ENCODE data around the gene MAD2L1BP. TPM values are rescaled to one million over a fixed set of nuclear protein-coding genes. Genes with fewer than 3 reads are reported as not detected.

Gene MAD2L1BP
- total RNA-seq, 4 donors from 2014 or later = 32.2 to 72.0 (median 58.0) TPM

DNA sequence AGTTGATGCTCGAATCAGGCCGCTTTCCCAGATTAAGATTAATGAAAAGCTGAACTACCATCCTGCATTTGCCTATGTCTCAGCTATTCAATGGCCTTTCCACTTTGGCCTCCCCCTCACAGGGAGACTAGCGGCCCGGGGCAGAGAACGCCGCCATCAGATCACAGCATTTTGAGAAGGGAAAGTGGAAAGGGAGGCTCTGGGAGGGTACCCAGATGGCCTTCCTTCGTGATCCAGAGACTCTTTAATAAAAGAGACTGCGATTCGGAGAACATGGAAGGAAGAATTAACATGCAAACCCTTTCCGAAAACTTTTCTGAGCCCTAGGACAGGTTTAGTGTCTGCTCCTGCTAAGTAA lies 51.4 kb downstream of the MAD2L1BP start:
- Histone ChIP-seq H3K36me3 (no peaks in the 10 kb centered on the region), H3K27ac (peak overlapping the region; percentile 61 to 71 (median 67)), H3K4me3 (peak overlapping the region; percentile 59 to 89 (median 67)), H3K9me3 (no peaks in the 10 kb centered on the region), H3K4me1 (peaks cover 4 to 42% (median 9%) of the 10 kb centered on the region in 4 donors), H3K27me3 (no peaks in the 10 kb centered on the region)
- DNase-seq = no peak
- TF ChIP-seq POLR2A (IDR thresholded peaks at IDR 0.05) = no peak
- TF ChIP-seq, protein P1, sequence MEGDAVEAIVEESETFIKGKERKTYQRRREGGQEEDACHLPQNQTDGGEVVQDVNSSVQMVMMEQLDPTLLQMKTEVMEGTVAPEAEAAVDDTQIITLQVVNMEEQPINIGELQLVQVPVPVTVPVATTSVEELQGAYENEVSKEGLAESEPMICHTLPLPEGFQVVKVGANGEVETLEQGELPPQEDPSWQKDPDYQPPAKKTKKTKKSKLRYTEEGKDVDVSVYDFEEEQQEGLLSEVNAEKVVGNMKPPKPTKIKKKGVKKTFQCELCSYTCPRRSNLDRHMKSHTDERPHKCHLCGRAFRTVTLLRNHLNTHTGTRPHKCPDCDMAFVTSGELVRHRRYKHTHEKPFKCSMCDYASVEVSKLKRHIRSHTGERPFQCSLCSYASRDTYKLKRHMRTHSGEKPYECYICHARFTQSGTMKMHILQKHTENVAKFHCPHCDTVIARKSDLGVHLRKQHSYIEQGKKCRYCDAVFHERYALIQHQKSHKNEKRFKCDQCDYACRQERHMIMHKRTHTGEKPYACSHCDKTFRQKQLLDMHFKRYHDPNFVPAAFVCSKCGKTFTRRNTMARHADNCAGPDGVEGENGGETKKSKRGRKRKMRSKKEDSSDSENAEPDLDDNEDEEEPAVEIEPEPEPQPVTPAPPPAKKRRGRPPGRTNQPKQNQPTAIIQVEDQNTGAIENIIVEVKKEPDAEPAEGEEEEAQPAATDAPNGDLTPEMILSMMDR (IDR thresholded peaks at IDR 0.05) = no peak

DNA sequence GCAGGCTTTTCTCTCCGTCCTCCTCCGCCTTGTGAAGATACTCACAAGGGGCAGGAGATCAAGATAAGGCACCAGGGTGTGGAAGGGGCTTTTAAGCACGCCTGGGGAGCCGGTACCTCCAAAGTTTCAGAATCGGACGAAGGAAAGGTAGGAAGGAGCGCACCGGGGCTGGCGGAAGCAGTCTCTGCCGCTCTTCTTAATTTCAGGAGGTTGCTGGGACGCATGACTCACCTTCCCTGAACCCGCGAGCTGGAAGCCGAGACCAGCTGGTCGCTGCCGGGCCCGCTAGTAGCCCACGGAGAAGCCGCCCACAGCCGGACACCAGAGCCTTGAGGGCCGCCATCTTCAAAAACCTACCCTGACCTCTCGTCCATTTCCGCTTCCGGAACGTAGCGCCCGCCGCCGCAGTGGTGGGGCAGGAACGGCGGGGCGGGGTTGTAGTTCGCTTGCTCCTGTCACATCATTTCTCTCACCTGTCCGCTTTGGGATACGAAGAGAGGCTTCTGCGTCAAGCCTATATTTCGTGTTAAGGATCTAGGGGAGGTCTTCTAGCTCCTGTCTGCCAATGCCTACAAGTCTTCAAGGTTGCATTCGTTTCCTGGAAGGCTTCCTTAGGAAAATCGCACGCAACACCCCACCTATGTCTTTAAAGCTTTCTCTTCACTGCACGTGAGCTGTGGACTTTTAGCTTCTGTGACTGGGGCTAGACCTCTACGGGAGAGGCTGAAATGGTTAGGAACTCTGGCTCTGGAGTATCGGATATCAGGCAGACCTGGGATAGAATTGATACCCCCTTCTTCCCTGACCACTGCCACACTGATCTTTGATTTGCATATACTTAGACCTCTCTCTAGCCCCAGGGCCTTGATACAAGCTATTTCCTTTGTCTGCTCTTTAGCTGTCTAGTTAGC lies 52.1 kb downstream of the MAD2L1BP start, which contains the start of gene MRPS18A:
TSS of gene MRPS18A (minus strand) at position 355 of the 911 bp plus-strand sequence. CDS start at position 343, 12 bp downstream.
- Histone ChIP-seq H3K27me3 (no peaks in the 10 kb centered on the region), H3K4me3 (peak within 1 kb of the TSS; percentile 59 to 89 (median 67)), H3K36me3 (no peaks in the 10 kb centered on the region), H3K27ac (peak within 1 kb of the TSS; percentile 61 to 71 (median 67)), H3K9me3 (no peaks in the 10 kb centered on the region), H3K4me1 (peaks cover 4 to 36% (median 9%) of the 10 kb centered on the region in 4 donors)
- TF ChIP-seq POLR2A (IDR thresholded peaks at IDR 0.05) = peak; percentile 9 to 51
- TF ChIP-seq, protein P1 (IDR thresholded peaks at IDR 0.05) = no peak
- DNase-seq = peak; percentile 87 to 94 (median 90)

DNA sequence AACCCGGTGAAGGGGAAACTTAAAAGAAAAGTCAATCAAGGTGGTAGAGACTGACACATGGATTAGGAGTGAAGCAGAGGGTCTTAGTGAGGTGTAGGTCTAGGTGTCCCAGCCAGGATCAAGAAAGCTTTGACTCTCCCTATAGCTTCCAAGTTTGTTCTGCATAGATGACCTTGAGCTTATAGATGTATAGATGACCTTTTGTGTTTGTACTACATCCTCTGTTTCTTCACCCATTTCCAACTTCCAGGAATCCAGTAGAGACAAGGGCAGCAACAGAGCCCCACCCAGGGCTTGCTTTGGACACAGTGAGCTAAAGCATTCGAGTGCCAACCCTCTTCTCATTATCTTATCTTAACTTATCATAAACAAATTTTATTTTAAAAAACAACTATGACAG lies 53.8 kb downstream of the MAD2L1BP start:
- Histone ChIP-seq H3K27me3 (no peaks in the 10 kb centered on the region), H3K9me3 (no peaks in the 10 kb centered on the region), H3K4me3 (no peak overlapping the region), H3K27ac (no peak overlapping the region), H3K4me1 (peaks cover 4 to 18% (median 8%) of the 10 kb centered on the region in 4 donors), H3K36me3 (no peaks in the 10 kb centered on the region)
- DNase-seq = no peak
- TF ChIP-seq, protein P1 (IDR thresholded peaks at IDR 0.05) = no peak
- no peak for TF ChIP-seq POLR2A (IDR thresholded peaks at IDR 0.05)

Other genes with a start within 250 kb of the MAD2L1BP start
- 10 to 100 TPM; 30.3 to 75.2 (median 48.2) TPM for gene ABCC10, start 208.3 kb upstream of the MAD2L1BP start, total RNA-seq
- gene DLK2, start 180.3 kb upstream of the MAD2L1BP start, total RNA-seq = not detected
- gene TJAP1, start 158.3 kb upstream of the MAD2L1BP start, total RNA-seq = 10 to 100 TPM; 21.4 to 58.6 (median 45.7) TPM
- gene LRRC73, start 125.5 kb upstream of the MAD2L1BP start, total RNA-seq = 1 to 10 TPM in 1 of 4 donors, not detected in 3; 3.3 TPM
- 100 to 1,000 TPM in 2 of 4 donors, 10 to 100 TPM in 2; 78.3 to 165 (median 108) TPM for gene YIPF3, start 118.9 kb upstream of the MAD2L1BP start, total RNA-seq
- 10 to 100 TPM in 3 of 4 donors, 1 to 10 TPM in 1; 8.6 to 29.7 (median 16.5) TPM for gene POLR1C, start 118.8 kb upstream of the MAD2L1BP start, total RNA-seq
- 10 to 100 TPM; 17.3 to 55.3 (median 27.8) TPM for gene XPO5, start 59.8 kb upstream of the MAD2L1BP start, total RNA-seq
- gene POLH, start 59.7 kb upstream of the MAD2L1BP start, total RNA-seq = 10 to 100 TPM in 2 of 4 donors, 1 to 10 TPM in 2; 7.1 to 12.6 (median 10.2) TPM
- gene GTPBP2, start 6.6 kb upstream of the MAD2L1BP start, total RNA-seq = 100 to 1,000 TPM in 1 of 4 donors, 10 to 100 TPM in 3; 73.4 to 118 (median 88.4) TPM
- gene RSPH9, start 9.2 kb downstream of the MAD2L1BP start, total RNA-seq = 1 to 10 TPM in 1 of 4 donors, not detected in 3; 1.7 TPM
- gene MRPS18A, start 52.0 kb downstream of the MAD2L1BP start, total RNA-seq = 10 to 100 TPM; 41.1 to 64.4 (median 52.4) TPM
- 100 to 1,000 TPM; 202 to 663 (median 418) TPM for gene VEGFA, start 134.4 kb downstream of the MAD2L1BP start, total RNA-seq